OCI-LY3 (cell line): ENCODE measurements around the gene ZDHHC24.

Experiments
- H2AFZ ChIP-seq: fragments of 200-600, 300-600 bp; shearing (Covaris generic); 2 replicates; pipeline ENCODE4 v1.6.0; 2014; ENCODE audit warnings: antibody characterized with exemption, low read depth, low read length
- H3K27ac ChIP-seq: fragments of 200-600, 300-600 bp; sonication (generic); 2 replicates; pipeline ENCODE4 v1.5.1; 2014; ENCODE audit warnings: mild to moderate bottlenecking, low read length, moderate library complexity, mixed read lengths
- H3K27me3 ChIP-seq: fragments of 200-600, 300-600 bp; sonication (generic); 2 replicates; pipeline ENCODE4 v1.6.1; 2014; ENCODE audit warnings: low read depth, low read length, mixed read lengths
- H3K36me3 ChIP-seq: fragments of 200-600, 300-600 bp; sonication (generic); replicated peaks from 2 replicates; pipeline ENCODE3; 2014; ENCODE audit warnings: low read depth, low read length, mixed read lengths
- H3K4me1 ChIP-seq: fragments of 300-600, 200-600 bp; sonication (generic); 2 replicates; pipeline ENCODE4 v1.6.1; 2014; ENCODE audit warnings: low read length, mixed read lengths
- H3K4me2 ChIP-seq: fragments of 200-600, 300-600 bp; sonication (generic); 2 replicates; pipeline ENCODE4 v1.6.1; 2014; ENCODE audit warnings: low read length, mixed read lengths
- H3K4me3 ChIP-seq: fragments of 300-600, 200-600 bp; sonication (generic); 2 replicates; pipeline ENCODE4 v1.5.1; 2014; ENCODE audit warnings: antibody characterized with exemption, mild to moderate bottlenecking, low read length, moderate library complexity
- H3K79me2 ChIP-seq: fragments of 300-600, 200-600 bp; shearing (Covaris generic); 2 replicates; pipeline ENCODE4 v1.6.1; 2014; ENCODE audit warnings: mild to moderate bottlenecking, low read length, mixed read lengths
- H3K9ac ChIP-seq: fragments of 300-600, 200-600 bp; shearing (Covaris generic); 2 replicates; pipeline ENCODE4 v1.6.0; 2014; ENCODE audit warnings: mild to moderate bottlenecking, low read length, moderate library complexity
- H3K9me3 ChIP-seq: fragments of 200-600, 300-600 bp; shearing (Covaris generic); 2 replicates; pipeline ENCODE4 v1.6.1; 2014; ENCODE audit warnings: low read length, mixed read lengths; ENCODE audit not compliant: insufficient read depth
- H4K20me1 ChIP-seq: fragments of 200-600, 300-600 bp; sonication (generic); 2 replicates; pipeline ENCODE4 v1.6.1; 2016; ENCODE audit warnings: low read length, mixed read lengths; ENCODE audit not compliant: insufficient read depth
- CTCF ChIP-seq: fragments of 200-600, 300-600 bp; sonication (generic); IDR thresholded peaks from 2 replicates; pipeline ENCODE4 v1.5.1; 2014; ENCODE audit warnings: antibody characterized with exemption, low read length, low read depth
- EZH2phosphoT487 ChIP-seq: fragments of 200-600 bp; shearing (Covaris generic); IDR thresholded peaks from 2 replicates; pipeline ENCODE4 v1.6.1; 2018; ENCODE audit warnings: antibody characterized with exemption, mixed run types, low read depth

Gene ZDHHC24

GRCh38 chr11:66530927-66531709, 14.7 kb downstream of the ZDHHC24 start:
- Histone ChIP-seq H4K20me1 (no peaks in the 10 kb centered on the region), H3K9ac (no peak overlapping the region), H2AFZ (no peak overlapping the region), H3K4me1 (no peaks in the 10 kb centered on the region), H3K4me3 (no peak overlapping the region), H3K27ac (no peak overlapping the region), H3K9me3 (no peaks in the 10 kb centered on the region), H3K36me3 (peaks cover 7% of the 10 kb centered on the region), H3K79me2 (no peaks in the 10 kb centered on the region), H3K27me3 (no peaks in the 10 kb centered on the region), H3K4me2 (no peak overlapping the region)
- no peak for TF ChIP-seq CTCF
- no peak for TF ChIP-seq EZH2phosphoT487

- no peak for TF ChIP-seq CTCF
- TF ChIP-seq EZH2phosphoT487, result no peak
- no peaks in the 10 kb centered on the region for H3K9me3 ChIP-seq
- H3K27ac ChIP-seq, result no peak overlapping the region
- H3K4me2 ChIP-seq, result no peak overlapping the region
- H3K27me3 ChIP-seq, result no peaks in the 10 kb centered on the region
- H3K4me3 ChIP-seq, result no peak overlapping the region
- no peaks in the 10 kb centered on the region for H3K79me2 ChIP-seq
- H3K36me3 ChIP-seq, result no peaks in the 10 kb centered on the region
- H3K4me1 ChIP-seq, result no peaks in the 10 kb centered on the region
- H2AFZ ChIP-seq, result no peak overlapping the region
- H4K20me1 ChIP-seq, result no peaks in the 10 kb centered on the region
- no peak overlapping the region for H3K9ac ChIP-seq
Observed at GRCh38 chr11:66529655-66530054, 16.2 kb downstream of the ZDHHC24 start.

- H3K9ac ChIP-seq, result no peak overlapping the region
- H2AFZ ChIP-seq, result no peak overlapping the region
- TF ChIP-seq CTCF (no peak), EZH2phosphoT487 (no peak)
- H3K4me3 ChIP-seq, result no peak overlapping the region
- H3K9me3 ChIP-seq, result no peaks in the 10 kb centered on the region
- no peaks in the 10 kb centered on the region for H3K79me2 ChIP-seq
- peaks cover 4% of the 10 kb centered on the region for H3K36me3 ChIP-seq
- no peaks in the 10 kb centered on the region for H4K20me1 ChIP-seq
- no peaks in the 10 kb centered on the region for H3K27me3 ChIP-seq
- no peak overlapping the region for H3K4me2 ChIP-seq
- no peak overlapping the region for H3K27ac ChIP-seq
- H3K4me1 ChIP-seq, result no peaks in the 10 kb centered on the region
Observed at GRCh38 chr11:66529069-66529468, 16.8 kb downstream of the ZDHHC24 start.

- TF ChIP-seq CTCF (no peak), EZH2phosphoT487 (no peak)
- Histone ChIP-seq H3K79me2 (no peaks in the 10 kb centered on the region), H3K4me3 (no peak overlapping the region), H3K9me3 (no peaks in the 10 kb centered on the region), H4K20me1 (no peaks in the 10 kb centered on the region), H3K9ac (no peak overlapping the region), H3K4me1 (no peaks in the 10 kb centered on the region), H3K27ac (no peak overlapping the region), H3K36me3 (peaks cover 18% of the 10 kb centered on the region), H3K27me3 (no peaks in the 10 kb centered on the region), H2AFZ (no peak overlapping the region), H3K4me2 (no peak overlapping the region)
Observed at GRCh38 chr11:66524304-66525040, 21.4 kb downstream of the ZDHHC24 start.
